CD4-positive, alpha-beta T cell (primary cell): Measurements from ENCODE around the gene COPS3. TPM values are rescaled to one million over a fixed set of nuclear protein-coding genes. Genes with fewer than 3 reads are reported as not detected.

Experiments
- ATAC-seq: fragments of 200-7000 bp; cut with Tn5 transposase; one replicate; pipeline ENCODE4 v1.10.0; 2022; ENCODE audit warnings: mild to moderate bottlenecking; ENCODE audit not compliant: poor library complexity
- CTCF ChIA-PET: fragments of 350-600 bp; sonication (Branson Sonifier 250); formaldehyde crosslinking; loops from one replicate; lab custom pipeline; 2021; ENCODE audit warnings: antibody characterized with exemption, inconsistent platforms; lab: Charles Lee
- POLR2A ChIA-PET: fragments of 350-600 bp; sonication (Branson Sonifier 250); formaldehyde crosslinking; loops from one replicate; lab custom pipeline; 2021; ENCODE audit warnings: antibody characterized with exemption, inconsistent platforms; lab: Charles Lee
- DNase-seq, 14 experiments: peaks; one replicate each; pipeline ENCODE4 v3.0.0-alpha.2; 2013 to 2020; ENCODE audit warnings: mixed read lengths in 2 of 14
- H3K27ac ChIP-seq, 2 donors: one replicate each; pipeline versions ENCODE4 v1.5.1 to v1.7.0; 2013; ENCODE audit warnings: low read length in 2 of 2, low read depth in 1 of 2, mild to moderate bottlenecking in 1 of 2
- H3K27me3 ChIP-seq, 2 experiments: 1 replicate in 1 of 2; 2 replicates in 1 of 2; pipeline versions ENCODE4 v1.6.1 to v1.7.0; 2013; ENCODE audit warnings: low read length in 2 of 2, control low read depth in 1 of 2, mild to moderate bottlenecking in 1 of 2, moderate library complexity in 1 of 2; ENCODE audit not compliant: insufficient read depth in 2 of 2, control insufficient read depth in 1 of 2
- H3K36me3 ChIP-seq: one replicate; pipeline ENCODE4 v1.6.1; 2013; ENCODE audit warnings: low read length, control low read depth; ENCODE audit not compliant: insufficient read depth
- H3K4me1 ChIP-seq: one replicate; pipeline ENCODE4 v1.6.1; 2013; ENCODE audit warnings: low read length, control low read depth; ENCODE audit not compliant: insufficient read depth
- H3K4me3 ChIP-seq: one replicate; pipeline ENCODE4 v1.5.1; 2013; ENCODE audit warnings: mild to moderate bottlenecking, low read length, moderate library complexity
- H3K9me3 ChIP-seq, 2 experiments: 1 replicate in 1 of 2; 2 replicates in 1 of 2; pipeline versions ENCODE4 v1.6.1 to v1.7.0; 2013; ENCODE audit warnings: low read length in 2 of 2, mild to moderate bottlenecking in 2 of 2, control low read depth in 1 of 2, moderate library complexity in 1 of 2; ENCODE audit not compliant: control insufficient read depth in 1 of 2, insufficient read depth in 1 of 2
- H3K27ac Mint-ChIP-seq: one replicate; pipeline ENCODE4 v1.8.0; 2020; ENCODE audit warnings: mixed read lengths
- H3K27me3 Mint-ChIP-seq: one replicate; pipeline ENCODE4 v1.8.0; 2021; ENCODE audit warnings: mixed read lengths
- H3K36me3 Mint-ChIP-seq: one replicate; pipeline ENCODE4 v1.8.0; 2021; ENCODE audit warnings: low read depth, mixed read lengths
- H3K4me1 Mint-ChIP-seq: one replicate; pipeline ENCODE4 v1.8.0; 2021; ENCODE audit warnings: low read depth, mixed read lengths
- H3K4me3 Mint-ChIP-seq: one replicate; pipeline ENCODE4 v1.8.0; 2020; ENCODE audit warnings: mild to moderate bottlenecking, mixed read lengths
- H3K9me3 Mint-ChIP-seq: one replicate; pipeline ENCODE4 v1.8.0; 2020; ENCODE audit warnings: mixed read lengths
- intact Hi-C, 2 experiments: fragments of 100-400 bp; cut with DNase I in 1 of 2; cut with micrococcal nuclease in 1 of 2; formaldehyde crosslinking; loops; one replicate each; pipeline versions ENCODE4 v1.15.1 to v1.9.0; 2023 to 2025; cut with DNase I, micrococcal nuclease
- total RNA-seq, 174 experiments: library from RNA in 2 of 174; stranded (reverse) in 2 of 174; gene quantifications; one replicate each; pipeline ENCODE4 v1.2.3 and lab custom pipeline; 2021 to 2026
- TF ChIP-seq, protein P1 (sequence below): fragments of 200-600 bp; IDR thresholded peaks from one replicate; pipeline ENCODE4 v1.8.0; 2022; ENCODE audit warnings: antibody characterized with exemption, mild to moderate bottlenecking

The COPS3 gene
- total RNA-seq, 2 experiments from 2014 or later: 73.1 to 75.0 TPM

DNA sequence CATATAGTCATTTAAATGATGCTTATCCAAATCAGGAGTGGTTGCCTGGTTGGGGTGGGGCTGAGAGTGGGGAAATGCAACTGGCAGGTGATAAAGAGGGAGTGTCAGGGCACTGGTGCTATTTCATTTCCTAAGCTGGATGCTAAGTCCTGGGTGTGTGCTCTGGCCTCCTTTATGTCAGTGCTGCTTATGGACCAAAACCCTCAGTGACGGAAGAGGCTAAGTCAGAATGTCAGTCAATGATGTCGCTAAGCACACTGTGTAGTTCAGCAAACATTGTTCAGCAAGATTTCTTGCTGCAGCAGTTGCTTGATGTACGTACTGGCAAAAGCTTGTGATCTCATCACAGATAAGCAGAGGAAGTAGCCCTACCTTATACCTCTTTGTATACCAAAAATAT lies 27.6 kb downstream of the COPS3 start:
- peaks cover 7% of the 10 kb centered on the region for H3K4me1 Mint-ChIP-seq
- intact Hi-C loops: no loop called here
- Histone ChIP-seq H3K27ac (no peak overlapping the region), H3K36me3 (peaks cover 63% of the 10 kb centered on the region), H3K4me1 (peaks cover 2% of the 10 kb centered on the region), H3K4me3 (no peak overlapping the region), H3K9me3 (no peaks in the 10 kb centered on the region), H3K27me3 (no peaks in the 10 kb centered on the region)
- no peaks in the 10 kb centered on the region for H3K27me3 Mint-ChIP-seq
- no peak overlapping the region for H3K4me3 Mint-ChIP-seq
- peak in 1 of 14 experiments; percentile 6 for DNase-seq
- TF ChIP-seq, protein P1, sequence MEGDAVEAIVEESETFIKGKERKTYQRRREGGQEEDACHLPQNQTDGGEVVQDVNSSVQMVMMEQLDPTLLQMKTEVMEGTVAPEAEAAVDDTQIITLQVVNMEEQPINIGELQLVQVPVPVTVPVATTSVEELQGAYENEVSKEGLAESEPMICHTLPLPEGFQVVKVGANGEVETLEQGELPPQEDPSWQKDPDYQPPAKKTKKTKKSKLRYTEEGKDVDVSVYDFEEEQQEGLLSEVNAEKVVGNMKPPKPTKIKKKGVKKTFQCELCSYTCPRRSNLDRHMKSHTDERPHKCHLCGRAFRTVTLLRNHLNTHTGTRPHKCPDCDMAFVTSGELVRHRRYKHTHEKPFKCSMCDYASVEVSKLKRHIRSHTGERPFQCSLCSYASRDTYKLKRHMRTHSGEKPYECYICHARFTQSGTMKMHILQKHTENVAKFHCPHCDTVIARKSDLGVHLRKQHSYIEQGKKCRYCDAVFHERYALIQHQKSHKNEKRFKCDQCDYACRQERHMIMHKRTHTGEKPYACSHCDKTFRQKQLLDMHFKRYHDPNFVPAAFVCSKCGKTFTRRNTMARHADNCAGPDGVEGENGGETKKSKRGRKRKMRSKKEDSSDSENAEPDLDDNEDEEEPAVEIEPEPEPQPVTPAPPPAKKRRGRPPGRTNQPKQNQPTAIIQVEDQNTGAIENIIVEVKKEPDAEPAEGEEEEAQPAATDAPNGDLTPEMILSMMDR: no peak
- CTCF ChIA-PET: interaction anchor here (1.6 kb wide), 1 partner anchor 112 kb away, joined by 5 read pairs; no protein-coding TSS in a partner anchor
- ATAC-seq: peak; percentile 65
- POLR2A ChIA-PET: no interaction called here
- H3K36me3 Mint-ChIP-seq: peaks cover 66% of the 10 kb centered on the region
- peak overlapping the region; percentile 61 for H3K27ac Mint-ChIP-seq
- no peaks in the 10 kb centered on the region for H3K9me3 Mint-ChIP-seq

DNA sequence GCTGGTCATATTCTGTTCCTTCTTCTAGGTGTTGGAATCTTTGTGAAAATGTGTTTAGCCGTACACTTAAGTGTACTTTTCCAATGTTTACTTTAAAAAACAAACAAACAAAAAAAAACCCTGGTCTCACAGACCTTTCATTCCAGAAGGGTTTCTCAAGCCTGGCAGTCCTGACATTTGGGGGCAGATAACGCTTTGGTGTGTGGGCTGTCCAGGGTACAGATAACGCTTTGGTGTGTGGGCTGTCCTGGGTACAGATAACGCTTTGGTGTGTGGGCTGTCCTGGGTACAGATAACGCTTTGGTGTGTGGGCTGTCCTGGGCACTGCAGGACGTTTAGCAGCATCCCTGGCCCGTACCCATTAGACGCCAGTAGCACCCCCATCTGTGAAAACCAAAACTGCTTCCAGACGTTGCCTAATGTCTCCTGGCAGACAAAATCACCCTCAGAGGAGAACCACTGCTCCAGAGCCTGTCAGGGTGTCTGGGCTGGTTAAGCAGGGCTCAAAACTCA lies 28.8 kb downstream of the COPS3 start:
- Histone ChIP-seq H3K27ac (no peak overlapping the region), H3K4me3 (no peak overlapping the region), H3K27me3 (no peaks in the 10 kb centered on the region), H3K9me3 (no peaks in the 10 kb centered on the region), H3K36me3 (peaks cover 67% of the 10 kb centered on the region), H3K4me1 (peaks cover 2% of the 10 kb centered on the region)
- ChIA-PET CTCF (no interaction called here), POLR2A (no interaction called here)
- no peaks in the 10 kb centered on the region for H3K9me3 Mint-ChIP-seq
- ATAC-seq: no peak
- TF ChIP-seq, protein P1: no peak
- peaks cover 7% of the 10 kb centered on the region for H3K4me1 Mint-ChIP-seq
- peaks cover 66% of the 10 kb centered on the region for H3K36me3 Mint-ChIP-seq
- H3K27ac Mint-ChIP-seq: no peak overlapping the region
- intact Hi-C loops: no loop called here
- no peak for DNase-seq
- H3K27me3 Mint-ChIP-seq: no peaks in the 10 kb centered on the region
- H3K4me3 Mint-ChIP-seq: no peak overlapping the region

DNA sequence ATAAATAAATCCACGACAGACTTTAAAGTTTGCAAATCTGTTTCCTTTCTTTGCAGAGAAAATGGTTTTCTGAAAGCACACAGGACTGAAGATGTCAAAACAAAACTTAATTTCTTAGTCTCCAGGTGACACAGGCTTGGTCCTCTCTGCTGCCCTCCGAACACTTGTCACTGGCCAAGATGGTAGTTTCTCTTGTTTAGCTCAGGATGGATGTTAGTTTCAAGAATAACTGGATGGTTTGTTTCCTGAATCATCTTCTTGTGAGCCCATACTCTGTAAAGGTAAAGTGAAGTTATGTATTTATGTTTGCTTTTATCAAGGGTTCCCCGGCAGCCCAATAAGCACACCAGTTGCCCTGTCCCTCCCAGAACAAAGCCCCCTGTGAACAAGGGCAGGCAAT lies 34.2 kb downstream of the COPS3 start:
- no peaks in the 10 kb centered on the region for H3K4me1 Mint-ChIP-seq
- intact Hi-C loops: loop anchor here in 1 of 2 experiments (10.0 kb wide), 1 partner anchor 242 kb away; no protein-coding TSS in a partner anchor
- H3K27ac ChIP-seq: no peak overlapping the region
- peaks cover 51% of the 10 kb centered on the region for H3K36me3 ChIP-seq
- no peak overlapping the region for H3K4me3 Mint-ChIP-seq
- TF ChIP-seq, protein P1: no peak
- DNase-seq (no peak), ATAC-seq (no peak)
- no peaks in the 10 kb centered on the region for H3K27me3 ChIP-seq
- no peaks in the 10 kb centered on the region for H3K27me3 Mint-ChIP-seq
- no peak overlapping the region for H3K27ac Mint-ChIP-seq
- POLR2A ChIA-PET: interaction anchor here (2.3 kb wide), 1 partner anchor 10 kb away, joined by 10 read pairs; the partner anchor contains the start of gene FLCN
- CTCF ChIA-PET: no interaction called here
- H3K9me3 Mint-ChIP-seq: no peaks in the 10 kb centered on the region
- peaks cover 40% of the 10 kb centered on the region for H3K36me3 Mint-ChIP-seq
- no peaks in the 10 kb centered on the region for H3K9me3 ChIP-seq
- no peaks in the 10 kb centered on the region for H3K4me1 ChIP-seq
- H3K4me3 ChIP-seq: no peak overlapping the region
